ENCODE measurements around the gene CYB5R2.

The CYB5R2 gene

DNA sequence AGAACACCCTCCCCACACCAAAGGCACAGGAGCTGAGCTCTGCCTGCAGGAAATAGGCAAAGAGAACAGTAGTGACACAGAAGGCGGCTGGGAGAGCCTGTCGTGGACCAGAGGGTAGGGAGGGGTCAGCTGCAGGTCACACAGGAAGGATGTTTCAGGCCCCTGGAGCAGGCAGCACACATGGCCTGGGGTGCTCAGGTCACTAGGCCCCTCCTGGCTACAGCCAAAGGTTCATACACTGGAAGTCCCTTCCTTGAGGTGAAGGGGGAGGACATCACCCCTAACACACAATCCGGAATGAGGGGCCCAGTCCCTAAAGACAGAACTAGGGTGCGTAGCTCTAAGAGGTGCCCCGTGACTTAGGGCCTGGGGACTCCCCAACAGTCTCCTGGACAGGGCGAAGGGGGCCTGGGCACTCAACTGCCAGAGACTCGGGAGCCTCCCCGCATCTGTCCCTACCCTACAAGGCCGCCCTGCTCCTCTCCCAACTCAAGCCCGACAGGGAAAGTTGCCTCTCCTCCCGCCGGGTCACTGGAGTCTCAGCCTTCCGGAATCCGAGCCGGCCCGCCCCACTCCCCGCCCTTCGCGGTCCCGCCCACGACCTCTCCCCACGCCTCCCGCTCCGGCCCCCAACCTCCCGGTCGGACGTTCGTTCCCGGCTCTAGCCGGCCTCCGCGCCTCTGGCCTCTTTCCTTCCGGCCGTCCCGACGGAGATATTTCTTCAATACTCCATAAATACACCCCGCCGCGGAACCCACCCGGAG is at the start of gene CYB5R2:
TSS of gene CYB5R2 (minus strand) at position 541 of the 764 bp plus-strand sequence. CDS start 675 bp downstream, outside the sequence.
- DNase-seq = no peak

DNA sequence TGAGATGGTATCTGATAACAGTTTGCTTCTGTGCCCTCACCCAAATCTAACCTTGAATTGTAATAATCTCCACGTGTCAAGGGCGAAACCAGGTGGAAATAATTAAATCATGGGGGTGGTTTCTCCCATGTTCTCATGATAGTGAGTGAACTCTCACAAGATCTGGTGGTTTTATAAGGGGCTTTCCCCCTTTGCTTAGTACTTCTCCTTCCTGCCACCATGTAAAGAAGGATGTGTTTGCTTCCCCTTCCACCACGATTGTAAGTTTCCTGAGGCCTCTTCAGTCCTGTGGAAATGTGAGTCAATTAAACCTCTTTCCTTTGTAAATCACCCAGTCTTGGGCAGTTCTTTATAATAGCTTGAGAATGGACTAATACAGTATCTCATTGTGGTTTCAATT is 41.5 kb upstream of the CYB5R2 start:
- no peak for DNase-seq

DNA sequence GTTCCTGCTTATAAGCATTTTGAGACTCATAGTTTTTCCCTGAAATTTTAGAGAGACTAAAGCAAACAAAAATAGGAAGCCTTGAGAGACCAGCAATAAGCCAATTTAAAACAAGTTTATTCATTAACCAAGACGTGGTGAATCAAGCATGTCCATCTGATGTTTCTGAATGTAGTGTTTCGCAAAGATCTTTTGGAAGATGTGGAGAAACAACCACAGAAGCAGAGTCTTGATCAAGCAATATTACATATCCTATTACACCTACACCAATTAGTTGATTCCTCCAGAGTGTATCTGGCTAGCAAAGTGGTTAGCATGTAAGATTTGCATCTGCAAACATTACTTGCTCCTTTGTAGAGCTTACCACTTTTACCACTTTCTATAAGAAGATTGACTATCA is 33.1 kb upstream of the CYB5R2 start, which contains the start of gene OVCH2:
TSS of gene OVCH2 (minus strand) at position 101 of the 400 bp plus-strand sequence. CDS start at position 18, 83 bp downstream.
- no peak for DNase-seq

DNA sequence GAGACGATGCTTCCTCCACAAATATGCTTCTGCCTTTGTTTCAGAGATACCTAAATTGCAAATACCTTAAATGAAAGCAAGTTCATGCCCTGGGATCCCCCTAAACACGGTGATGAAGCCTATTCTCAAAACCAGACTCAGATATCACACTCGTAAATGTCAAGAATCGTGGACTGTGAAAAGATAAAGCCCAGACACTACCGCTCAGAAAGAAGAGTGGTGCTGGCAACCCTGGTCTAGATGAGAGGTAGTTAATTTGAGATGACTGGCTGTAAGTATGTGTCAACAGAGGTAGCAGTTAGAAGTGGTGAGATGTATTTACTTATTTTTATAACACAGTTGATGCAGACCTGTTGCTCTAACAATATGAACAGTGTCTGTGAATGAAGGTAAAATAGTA is 30.4 kb upstream of the CYB5R2 start:
- no peak for DNase-seq

DNA sequence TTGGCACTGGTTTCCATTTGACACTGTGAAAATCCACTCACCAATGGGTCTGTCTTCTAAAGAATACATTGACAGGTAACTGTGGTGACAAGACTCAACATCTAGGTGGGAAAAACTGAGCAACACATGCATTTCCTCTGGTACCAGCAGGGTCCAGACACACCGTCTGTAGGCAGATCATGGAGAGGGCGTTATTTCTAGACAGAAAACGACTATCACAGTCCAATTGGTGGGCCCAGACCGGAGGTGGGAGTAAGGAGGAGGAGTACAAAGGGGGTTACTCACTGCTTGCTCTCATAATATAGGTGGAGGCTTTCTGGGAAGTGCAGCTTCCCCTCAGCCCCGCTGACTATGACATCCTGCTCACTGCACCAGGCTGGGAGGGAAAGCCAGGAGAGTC is 23.1 kb upstream of the CYB5R2 start:
- no peak for DNase-seq

DNA sequence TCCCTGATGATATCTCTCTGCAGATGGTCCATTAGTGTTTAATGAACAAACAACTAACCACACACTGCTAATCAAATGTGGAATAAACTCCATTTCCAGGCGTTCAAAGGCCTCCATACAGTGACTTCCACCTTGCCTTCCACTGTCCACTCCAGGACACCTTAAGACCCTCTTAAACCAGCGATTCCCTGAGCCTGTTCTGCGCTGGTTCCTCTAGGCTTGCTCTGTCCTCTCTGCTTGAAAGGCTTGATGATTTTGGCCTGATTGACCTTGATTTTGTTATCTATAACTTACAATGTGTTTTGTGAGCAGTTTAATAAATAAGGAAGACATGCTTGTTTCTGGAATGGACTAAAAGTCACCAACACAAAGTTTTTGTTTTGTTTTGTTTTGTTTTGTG is 20.9 kb upstream of the CYB5R2 start:
- DNase-seq = no peak

DNA sequence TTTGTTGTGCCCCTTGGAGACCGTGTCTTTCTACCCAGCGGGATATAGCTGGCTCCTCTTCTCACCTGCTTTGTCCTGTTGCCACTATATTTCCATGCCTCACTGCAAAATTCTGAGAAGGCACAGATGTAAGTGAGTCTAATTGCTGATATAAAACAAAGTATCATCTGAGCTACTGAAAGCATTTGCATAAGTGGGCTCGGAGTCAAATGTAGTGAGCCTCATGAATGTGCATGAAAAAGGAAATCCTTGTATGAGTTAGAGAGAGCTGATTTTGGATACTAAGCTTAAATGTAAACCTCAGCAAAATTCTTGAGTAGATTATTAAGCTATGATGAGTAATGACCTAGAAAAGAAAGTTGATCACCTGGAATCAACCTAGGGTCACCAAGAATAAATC is 19.1 kb upstream of the CYB5R2 start:
- DNase-seq = no peak

DNA sequence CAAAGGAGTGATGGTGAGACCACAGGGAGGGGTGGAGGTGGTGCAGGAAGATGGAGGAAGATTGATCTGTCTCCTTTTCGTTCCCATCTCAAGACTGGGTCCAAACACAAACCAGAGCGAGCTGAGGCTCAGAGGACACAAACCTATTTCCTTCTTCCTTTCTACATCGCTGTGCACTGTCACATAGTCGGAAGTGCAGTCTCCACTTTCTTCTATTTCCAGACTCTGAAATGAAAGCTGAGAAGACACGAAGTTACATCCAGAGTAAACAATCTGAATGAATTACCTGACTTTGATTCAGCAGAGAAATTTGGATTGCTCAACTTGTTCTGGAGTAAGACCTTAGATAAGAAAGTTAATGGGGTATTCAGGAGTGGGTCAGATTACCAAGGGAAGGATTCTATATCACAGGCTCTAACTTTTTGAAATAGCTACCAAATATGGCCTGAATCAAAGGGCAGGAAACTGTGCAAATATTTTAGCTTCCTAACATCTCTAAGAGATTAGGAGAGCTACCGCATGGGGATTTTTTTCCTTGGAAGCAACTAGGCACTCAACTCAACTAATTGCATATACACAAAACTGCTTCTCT is 18.6 kb upstream of the CYB5R2 start:
- no peak for DNase-seq

DNA sequence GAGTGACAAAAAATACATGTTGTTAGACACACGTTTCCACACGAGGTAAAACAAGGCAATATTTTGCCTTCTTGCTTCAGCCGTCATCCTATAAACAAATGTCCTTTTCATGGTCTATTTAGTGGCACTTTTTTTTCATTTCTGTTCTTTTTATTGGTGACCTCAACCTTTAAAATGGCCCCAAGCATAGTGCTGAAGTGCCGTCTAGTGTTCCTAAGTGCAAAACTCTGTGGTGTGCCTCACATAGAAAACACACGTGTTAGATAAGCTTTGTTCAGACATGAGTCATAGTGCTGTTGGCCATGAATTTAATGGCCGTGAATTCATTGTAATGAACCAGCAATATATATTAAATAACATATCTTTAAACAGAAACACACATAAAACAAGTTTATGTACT is 17.3 kb upstream of the CYB5R2 start:
- no peak for DNase-seq

DNA sequence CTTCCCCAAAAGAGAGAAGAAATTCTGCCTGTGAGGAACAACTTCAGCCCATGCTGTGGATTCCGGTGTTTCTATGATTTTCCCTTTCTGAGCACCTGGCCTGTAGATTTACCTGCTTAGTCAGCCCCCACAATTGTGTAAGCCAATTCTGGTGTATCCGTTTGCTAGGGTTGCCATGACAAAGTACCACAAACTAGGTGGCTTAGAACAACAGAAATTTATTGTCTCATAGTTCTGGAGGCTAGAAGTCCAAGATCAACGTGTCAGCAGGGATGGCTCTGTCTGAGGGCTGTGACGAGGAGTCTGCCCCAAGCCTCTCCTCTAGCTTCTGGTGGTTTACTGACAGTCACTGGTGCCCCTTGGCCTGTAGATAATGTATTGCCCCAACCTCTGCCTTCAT is 15.9 kb upstream of the CYB5R2 start:
- DNase-seq = no peak

DNA sequence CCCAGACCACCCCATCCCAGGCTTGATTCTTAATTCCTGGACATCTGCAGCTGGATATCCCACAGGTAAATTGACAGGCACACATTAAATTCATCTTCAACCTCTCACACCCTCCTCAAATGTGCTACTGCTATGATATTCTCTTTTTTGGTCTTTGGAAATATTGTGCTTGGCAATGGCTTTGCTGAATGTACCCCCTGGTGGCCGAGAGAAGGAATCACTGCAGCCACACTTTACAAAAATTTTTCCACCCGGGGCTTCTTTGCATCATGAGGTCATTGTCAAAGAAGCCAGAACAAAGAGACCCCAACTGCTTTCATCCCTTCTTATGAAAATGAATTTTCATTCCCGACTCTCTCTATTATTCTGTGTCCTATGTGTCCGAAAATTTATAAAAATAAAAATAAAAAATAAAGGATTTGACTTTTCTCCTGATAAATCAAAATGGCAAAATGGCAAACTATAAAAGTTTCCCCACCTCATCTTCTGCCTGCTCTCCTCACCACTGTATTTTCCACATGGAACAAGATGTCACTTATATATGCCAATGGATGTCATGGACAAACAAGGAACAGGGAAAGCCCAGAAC is 15.0 kb upstream of the CYB5R2 start:
- no peak for DNase-seq

DNA sequence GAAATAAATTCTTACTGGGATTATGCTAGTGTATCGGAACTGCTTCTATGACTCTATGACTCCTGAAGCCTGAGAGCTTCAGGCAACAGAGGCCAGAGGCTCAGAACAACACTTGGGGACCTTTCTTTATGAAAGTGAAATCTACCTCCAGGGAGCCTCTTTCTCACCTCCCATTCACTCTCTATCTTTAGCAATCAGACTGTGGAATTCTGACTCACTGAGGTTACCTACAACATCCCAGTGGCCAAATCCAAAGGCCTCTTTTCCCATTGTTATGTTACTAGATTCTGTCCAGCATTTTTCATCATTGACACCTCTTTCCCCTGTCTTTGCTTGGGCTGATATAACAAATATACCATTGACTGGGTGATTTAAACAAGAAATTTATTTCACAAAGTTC is 14.1 kb upstream of the CYB5R2 start:
- DNase-seq = no peak

DNA sequence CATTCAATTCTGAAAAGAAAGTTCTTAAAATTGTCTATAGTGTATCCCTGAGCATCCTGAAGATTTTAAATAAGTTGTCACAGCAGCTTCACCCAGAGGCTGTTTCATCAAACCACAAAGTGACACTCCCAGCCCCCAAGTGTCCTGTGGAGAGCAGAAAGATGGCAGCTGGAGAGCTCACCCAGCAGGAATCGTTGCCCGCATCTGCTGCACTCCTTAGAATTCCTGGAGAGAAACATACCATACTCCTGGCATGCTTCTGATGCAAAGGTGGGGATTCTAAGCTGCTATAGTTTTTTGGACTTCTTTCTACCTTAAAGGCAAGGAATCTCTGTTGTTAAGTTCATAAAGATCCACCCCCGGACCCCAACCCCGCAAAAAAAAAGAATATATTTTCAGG is 13.5 kb upstream of the CYB5R2 start:
- DNase-seq = no peak

DNA sequence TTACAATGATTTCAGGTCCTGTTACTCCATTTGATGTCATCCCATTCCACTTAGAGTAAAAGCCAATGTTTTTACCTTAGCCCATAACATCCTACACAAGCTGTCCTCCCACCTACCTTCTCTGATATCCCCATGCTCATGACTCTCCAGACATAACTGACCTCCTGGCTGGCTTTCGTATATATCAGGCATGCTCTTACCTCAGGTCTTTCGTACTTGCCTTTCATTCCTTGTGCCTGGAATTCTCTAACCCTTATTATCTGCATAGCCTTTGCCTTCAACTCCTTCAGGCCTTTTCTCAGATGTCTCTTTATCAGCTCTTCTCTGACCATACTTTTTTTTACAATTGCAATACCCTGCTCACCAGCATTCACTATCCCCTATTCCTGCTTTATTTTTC is 10.3 kb upstream of the CYB5R2 start:
- DNase-seq = no peak

DNA sequence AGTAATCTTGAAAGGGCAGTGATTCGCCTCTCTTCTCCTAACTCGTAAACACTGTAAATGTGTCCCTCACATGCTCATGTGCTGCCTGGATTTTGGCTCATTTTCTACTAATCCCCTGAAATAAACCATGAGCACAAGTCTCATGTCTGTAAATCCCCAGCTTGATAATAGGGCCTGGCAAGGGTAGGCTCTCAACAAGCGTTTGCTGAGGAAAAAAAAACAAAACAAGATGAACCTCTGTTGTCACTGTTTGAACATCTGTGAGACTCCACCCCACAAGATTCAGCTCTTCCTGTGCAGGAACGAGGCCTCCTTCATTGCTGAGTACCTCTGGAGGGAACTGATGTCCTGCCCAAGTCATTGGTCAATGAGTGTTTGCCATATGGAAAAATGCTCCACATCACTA is 4.5 kb upstream of the CYB5R2 start:
- no peak for DNase-seq

DNA sequence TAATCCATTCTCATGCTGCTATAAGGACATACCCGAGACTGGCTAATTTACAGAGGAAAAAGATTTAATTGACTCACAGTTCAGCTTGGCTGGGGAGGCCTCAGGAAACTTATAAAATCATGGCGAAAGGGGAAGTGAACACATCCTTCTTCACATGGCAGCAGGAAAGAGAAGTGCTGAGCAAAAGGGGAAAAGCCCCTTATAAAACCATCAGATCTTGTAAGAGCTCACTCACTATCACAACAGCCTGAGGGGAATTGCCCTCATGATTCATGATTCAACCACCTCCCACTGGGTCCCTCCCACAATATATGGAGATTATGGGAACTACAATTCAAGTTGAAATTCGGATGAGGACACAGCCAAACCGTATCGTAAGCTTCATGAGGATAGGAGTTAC is 3.8 kb upstream of the CYB5R2 start:
- no peak for DNase-seq

DNA sequence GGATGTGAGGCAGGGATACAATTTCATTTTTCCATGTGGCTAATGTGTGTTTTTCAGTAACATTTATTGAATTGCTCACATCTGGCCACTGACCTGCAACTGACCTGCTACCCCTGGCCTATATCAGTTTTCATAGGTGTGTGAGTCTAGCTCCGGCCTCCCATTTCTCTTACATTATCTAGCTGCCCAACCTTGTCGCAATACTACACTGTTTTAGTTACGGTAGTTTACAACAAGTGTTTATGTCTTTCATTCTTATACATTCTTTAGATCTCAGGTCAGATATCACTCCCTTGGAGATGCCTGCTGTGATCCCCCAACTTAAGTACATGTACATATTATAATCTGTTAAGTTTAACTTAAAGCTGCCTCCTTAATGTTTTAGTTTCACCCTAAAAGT is 2.3 kb upstream of the CYB5R2 start:
- no peak for DNase-seq

DNA sequence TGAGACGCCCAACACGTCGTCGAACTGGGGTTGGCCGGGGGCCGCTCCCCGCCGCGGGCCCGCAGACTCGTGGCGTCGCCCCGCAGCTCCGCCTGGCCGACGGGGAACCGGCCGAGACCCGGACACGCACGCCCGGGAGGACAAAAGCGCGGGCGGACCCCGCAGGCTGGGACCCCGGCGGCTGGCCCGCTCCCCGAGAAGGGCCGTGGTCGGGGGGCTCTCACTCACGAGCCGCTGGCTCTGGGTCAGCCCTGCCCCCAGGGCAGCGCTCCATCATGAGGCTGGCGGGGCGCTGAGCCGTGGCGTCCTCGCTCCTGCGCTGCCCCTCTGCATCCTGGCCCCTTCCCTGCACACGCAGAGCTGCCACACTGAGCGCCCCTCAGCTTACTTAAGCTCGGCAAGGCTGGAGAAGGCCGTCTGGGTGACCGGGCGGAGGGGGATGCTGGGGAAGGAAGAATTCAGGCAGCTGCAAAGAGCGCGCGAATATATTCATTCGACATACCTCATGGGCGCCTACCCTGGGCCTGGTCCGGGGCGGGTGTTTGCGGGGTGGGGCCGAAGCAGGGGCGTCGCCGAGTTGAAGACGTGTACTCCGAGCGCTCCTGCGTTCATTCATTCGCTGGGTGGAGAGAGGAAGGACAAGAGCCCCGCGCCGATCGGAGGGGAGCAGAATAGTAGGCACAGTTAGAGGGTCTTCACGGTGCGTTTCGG is 579 bp upstream of the CYB5R2 start:
- no peak for DNase-seq

DNA sequence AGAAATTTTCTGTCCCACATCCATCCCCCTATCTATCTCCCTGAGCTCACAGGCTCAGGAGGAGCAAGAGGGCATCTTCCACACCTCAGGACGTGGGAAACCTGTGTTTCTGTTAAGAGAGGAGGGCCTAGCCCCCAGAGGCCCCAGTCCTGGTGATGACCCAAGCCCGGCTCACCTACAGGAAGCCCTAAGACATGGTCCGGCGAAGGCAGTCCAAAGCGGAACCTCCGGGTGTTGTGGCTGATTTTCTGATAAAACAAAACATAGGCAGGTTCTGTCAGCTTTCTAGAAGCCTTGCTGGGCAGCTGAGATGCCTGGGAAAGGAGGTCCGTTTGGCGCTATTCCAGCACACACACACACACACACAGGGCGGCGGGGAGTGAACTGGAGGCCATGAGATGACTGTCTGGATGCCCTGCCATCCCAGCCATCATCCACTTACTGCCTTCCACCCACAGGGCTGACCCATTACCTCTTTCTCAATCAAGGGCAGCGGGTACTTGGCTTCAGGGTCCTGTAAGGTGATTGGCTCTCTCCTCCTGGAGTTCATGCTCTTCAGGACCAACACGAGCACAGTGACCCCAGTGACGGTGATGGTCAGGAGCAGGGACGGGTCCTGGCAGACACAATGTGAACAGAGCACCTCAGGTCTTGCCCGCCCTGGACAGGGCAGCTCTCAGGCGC is 882 bp downstream of the CYB5R2 start:
- no peak for DNase-seq

DNA sequence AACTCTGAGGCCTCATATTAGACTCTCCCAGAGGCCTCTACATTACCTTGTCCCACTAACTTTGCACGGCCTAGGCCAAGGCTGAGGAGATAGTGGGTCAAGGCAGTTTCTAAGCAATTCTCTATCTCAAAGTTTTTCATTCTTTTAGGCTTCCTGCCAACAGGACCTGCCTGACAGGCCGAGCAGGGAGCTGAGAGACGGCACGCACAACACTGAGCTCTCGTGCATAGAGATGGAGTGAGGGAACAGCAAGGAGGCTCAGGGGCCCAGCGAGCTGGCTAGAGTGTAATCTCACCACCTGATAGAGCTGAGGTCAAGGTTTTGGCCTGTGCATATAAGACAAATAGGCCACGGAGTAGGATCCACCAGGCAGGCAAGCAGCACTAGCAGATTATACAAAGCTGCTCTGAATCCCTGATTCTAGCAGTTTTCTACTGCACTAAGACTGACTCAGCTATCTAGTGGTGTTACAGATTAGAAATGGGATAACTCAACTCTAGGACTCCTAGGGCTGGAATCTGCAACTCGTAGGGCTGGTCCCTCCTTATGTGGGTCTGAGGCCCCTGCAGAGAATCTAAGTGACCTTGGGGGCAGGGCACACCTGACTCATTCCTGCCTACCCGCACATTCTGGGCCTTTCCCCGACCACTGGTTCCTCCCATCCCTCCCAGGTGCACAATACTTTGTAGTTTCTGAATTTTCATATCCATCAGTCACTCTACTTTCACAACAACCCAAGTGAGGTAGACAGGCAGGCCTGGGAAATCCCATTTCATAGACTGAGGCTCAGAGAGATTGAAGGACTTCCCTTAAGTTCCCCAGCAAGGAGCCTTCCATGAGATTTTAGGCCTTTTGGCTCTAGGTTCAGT is 1.7 kb downstream of the CYB5R2 start:
- no peak for DNase-seq

DNA sequence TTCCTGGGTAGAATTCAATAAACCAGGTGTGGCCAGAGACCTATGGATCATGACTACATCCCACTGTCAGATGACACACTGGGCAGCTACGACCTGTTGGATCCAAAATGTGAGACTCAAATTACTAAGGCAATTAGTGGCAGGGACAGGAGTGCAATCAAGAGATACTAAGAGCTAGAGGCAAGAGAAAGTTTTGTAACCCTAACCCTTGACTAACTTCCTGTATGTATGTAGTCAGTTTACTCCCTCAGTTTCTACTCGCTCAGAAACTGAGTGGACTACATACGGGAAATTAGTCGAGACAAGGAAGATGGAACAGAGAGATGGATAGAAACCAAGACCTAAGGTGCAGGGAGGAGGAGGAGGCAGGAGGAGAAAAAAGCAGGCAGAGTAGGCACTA is 2.7 kb downstream of the CYB5R2 start:
- no peak for DNase-seq

DNA sequence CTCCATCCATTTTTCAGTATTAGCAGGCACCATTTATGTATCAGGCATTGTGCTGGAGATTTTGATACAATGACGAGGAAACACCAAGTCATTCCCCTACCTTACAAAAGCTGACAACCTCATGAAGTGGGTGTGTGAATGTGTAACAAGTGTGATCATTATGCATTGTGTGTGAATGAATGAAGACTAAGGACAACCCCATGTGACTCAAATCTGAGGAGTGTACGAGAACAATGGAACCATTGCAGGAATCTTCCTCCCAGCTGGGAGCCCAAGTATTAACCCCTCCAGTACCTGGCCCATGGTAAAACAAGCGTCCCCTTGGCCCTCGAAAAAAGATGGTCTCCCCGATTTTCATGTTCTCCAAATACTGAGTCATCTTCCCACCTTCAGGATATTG is 4.4 kb downstream of the CYB5R2 start:
- no peak for DNase-seq

Measured in activated CD8-positive, alpha-beta memory T cell treated with anti-CD3 and anti-CD28 coated beads for 24 hours (primary cell).